GM19238 (cell line): ENCODE results near the gene GPR156.

Experiments
- DNase-seq: peaks from one replicate; pipeline ENCODE4 v3.0.0; 2011; ENCODE audit warnings: low spot score; ENCODE audit not compliant: insufficient read length

GPR156 gene

GRCh38 chr3:120196812-120197211, 88.2 kb downstream of the GPR156 start:
- no peak for DNase-seq

GRCh38 chr3:120196333-120196732, 88.7 kb downstream of the GPR156 start:
- no peak for DNase-seq

GRCh38 chr3:120193554-120193953, 91.5 kb downstream of the GPR156 start:
- DNase-seq: no peak

- no peak for DNase-seq
These were observed 92.4 kb downstream of the GPR156 start for GRCh38 chr3:120192579-120192978.

- no peak for DNase-seq
These were observed 92.9 kb downstream of the GPR156 start for GRCh38 chr3:120192159-120192558.

GRCh38 chr3:120182613-120183511, 102.2 kb downstream of the GPR156 start:
- DNase-seq: no peak

- DNase-seq: no peak
These were observed 103.4 kb downstream of the GPR156 start for GRCh38 chr3:120181632-120182031.

GRCh38 chr3:120180731-120181412, 104.2 kb downstream of the GPR156 start:
- no peak for DNase-seq

- no peak for DNase-seq
These were observed 107.2 kb downstream of the GPR156 start for GRCh38 chr3:120177707-120178306.

GRCh38 chr3:120177151-120177550, 107.9 kb downstream of the GPR156 start:
- DNase-seq: no peak

- DNase-seq: no peak
These were observed 110.0 kb downstream of the GPR156 start for GRCh38 chr3:120174811-120175539.

GRCh38 chr3:120173056-120173675, 111.9 kb downstream of the GPR156 start:
- no peak for DNase-seq

GRCh38 chr3:120172070-120172469, 113.0 kb downstream of the GPR156 start:
- DNase-seq: no peak

GRCh38 chr3:120171134-120171873, 113.7 kb downstream of the GPR156 start:
- no peak for DNase-seq

GRCh38 chr3:120170223-120170622, 114.8 kb downstream of the GPR156 start:
- no peak for DNase-seq

- no peak for DNase-seq
These were observed 115.6 kb downstream of the GPR156 start for GRCh38 chr3:120169407-120169806.

- DNase-seq: no peak
These were observed 116.4 kb downstream of the GPR156 start for GRCh38 chr3:120168611-120169010.

GRCh38 chr3:120168038-120168437, 117.0 kb downstream of the GPR156 start:
- DNase-seq: no peak

- no peak for DNase-seq
These were observed 117.5 kb downstream of the GPR156 start for GRCh38 chr3:120167488-120167887.

- no peak for DNase-seq
These were observed 121.2 kb downstream of the GPR156 start for GRCh38 chr3:120163816-120164215.
